HepG2 (cell line): ENCODE results near the gene NPDC1. TPM values are rescaled to one million over a fixed set of nuclear protein-coding genes. Genes with fewer than 3 reads are reported as not detected.

ENCODE experiments used
- FOXK1 ChIP-seq: sonication (generic); formaldehyde crosslinking; IDR thresholded peaks from 2 replicates; pipeline ENCODE4 v1.4.0; 2020; ENCODE audit warnings: low read depth, missing genetic modification reagents, borderline replicate concordance
- HNRNPLL ChIP-seq: fragments of 200-400 bp; formaldehyde crosslinking; IDR thresholded peaks from 2 replicates; pipeline ENCODE4 v1.6.1; 2017; ENCODE audit warnings: mild to moderate bottlenecking, low read depth, low read length; ENCODE audit not compliant: poor library complexity, severe bottlenecking
- IKZF4 ChIP-seq: sonication (generic); formaldehyde crosslinking; IDR thresholded peaks from 2 replicates; pipeline ENCODE4 v1.5.1; 2020; ENCODE audit warnings: borderline replicate concordance, mild to moderate bottlenecking, low read depth, missing genetic modification reagents; ENCODE audit errors: not compliant biosample characterization
- IRF9 ChIP-seq: sonication (generic); formaldehyde crosslinking; IDR thresholded peaks from 2 replicates; pipeline ENCODE4 v1.8.0; 2022; ENCODE audit warnings: missing genetic modification reagents, mild to moderate bottlenecking, borderline replicate concordance
- NFIB ChIP-seq: sonication (generic); formaldehyde crosslinking; IDR thresholded peaks from 2 replicates; pipeline ENCODE4 v1.9.0; 2021; ENCODE audit warnings: missing genetic modification reagents, mild to moderate bottlenecking, borderline replicate concordance
- RAD21 ChIP-seq: fragments of 450-650 bp; formaldehyde crosslinking; IDR thresholded peaks from 2 replicates; pipeline ENCODE4 v1.5.0; 2020; ENCODE audit warnings: mild to moderate bottlenecking
- REL ChIP-seq: sonication (generic); formaldehyde crosslinking; conservative IDR thresholded peaks from 2 replicates; pipeline ENCODE4 v1.8.0; 2022; ENCODE audit warnings: mild to moderate bottlenecking, missing genetic modification reagents, moderate library complexity
- RXRB ChIP-seq: IDR thresholded peaks from 2 replicates; pipeline ENCODE4 v1.6.1; 2016; ENCODE audit warnings: borderline replicate concordance, missing genetic modification reagents, missing compliant biosample characterization
- SMAD3 ChIP-seq: sonication (generic); formaldehyde crosslinking; IDR thresholded peaks from 2 replicates; pipeline ENCODE4 v1.4.0; 2020; ENCODE audit warnings: missing genetic modification reagents
- SP2 ChIP-seq: sonication (generic); formaldehyde crosslinking; IDR thresholded peaks from 2 replicates; pipeline ENCODE4 v1.5.1; 2020; ENCODE audit warnings: mild to moderate bottlenecking, missing genetic modification reagents
- TRIM24 ChIP-seq: sonication (generic); formaldehyde crosslinking; IDR thresholded peaks from 2 replicates; pipeline ENCODE4 v1.8.0; 2022; ENCODE audit warnings: mild to moderate bottlenecking, missing genetic modification reagents
- ZEB1 ChIP-seq: IDR thresholded peaks from 2 replicates; pipeline ENCODE4 v1.6.1; 2012; ENCODE audit warnings: mild to moderate bottlenecking, low read depth, inconsistent platforms; ENCODE audit not compliant: insufficient replicate concordance
- ZNF235 ChIP-seq: sonication (generic); formaldehyde crosslinking; IDR thresholded peaks from 2 replicates; pipeline ENCODE4 v1.8.1; 2023; ENCODE audit warnings: mild to moderate bottlenecking, missing genetic modification reagents, borderline replicate concordance
- ZNF333 ChIP-seq: sonication (generic); formaldehyde crosslinking; IDR thresholded peaks from 2 replicates; pipeline ENCODE4 v1.4.0; 2020; ENCODE audit warnings: mild to moderate bottlenecking, missing genetic modification reagents, borderline replicate concordance
- ZNF609 ChIP-seq: sonication (generic); formaldehyde crosslinking; IDR thresholded peaks from 2 replicates; pipeline ENCODE4 v1.4.0; 2020; ENCODE audit warnings: mild to moderate bottlenecking, missing genetic modification reagents, borderline replicate concordance
- polyA plus RNA-seq, 8 experiments: library from polyadenylated mRNA; depleted of rRNA in 3 of 8; stranded (reverse) in 7 of 8; unstranded in 1 of 8; fragments of >200 nt; fragmentation: Illumina TruSeq in 4 of 8; extraction: Trizol in 4 of 8; gene quantifications; 2 replicates each; pipeline versions ENCODE4 v1.2.1 to v1.2.3, GENCODE V29; 2011 to 2016; ENCODE audit warnings: low read depth in 4 of 8, missing spikeins in 1 of 8, mixed read lengths in 1 of 8; ENCODE audit not compliant: insufficient read depth in 1 of 8
- total RNA-seq, 5 experiments: library from RNA; depleted of rRNA; stranded (reverse); fragments of >200 nt; fragmentation: Illumina TruSeq; extraction: Trizol; gene quantifications; 2 replicates each; pipeline ENCODE4 v1.2.3, GENCODE V29; 2016; ENCODE audit warnings: low read depth in 1 of 5
- TF ChIP-seq, protein P1 (sequence below): sonication (generic); formaldehyde crosslinking; IDR thresholded peaks from 2 replicates; pipeline ENCODE4 v1.4.0; 2020; ENCODE audit warnings: low read depth, mild to moderate bottlenecking, missing genetic modification reagents
- TF ChIP-seq, protein P2 (sequence below): sonication (generic); formaldehyde crosslinking; IDR thresholded peaks from 2 replicates; pipeline ENCODE4 v1.4.0; 2020; ENCODE audit warnings: missing genetic modification reagents, borderline replicate concordance

Gene NPDC1
- total and polyA plus RNA-seq, 2 of the 13 experiments (the other 11 are each of a cell fraction or from before 2014, with no cell fraction given) = 0.84 to 5.4 TPM

- TF ChIP-seq TRIM24 (no peak), IKZF4 (CRISPR knock-in tag) (no peak), RXRB (CRISPR knock-in tag) (peak; percentile 61), NFIB (CRISPR knock-in tag) (no peak), SP2 (CRISPR knock-in tag) (no peak), REL (CRISPR knock-in tag) (0 out of 2 replicates have a peak, but pooled peaks have one; percentile 22), ZEB1 (no peak), ZNF609 (CRISPR knock-in tag) (no peak; the same call in 1 of the 2 replicates), SMAD3 (no peak), ZNF333 (CRISPR knock-in tag) (no peak), ZNF235 (CRISPR knock-in tag) (peak; percentile 50; the same call in 1 of the 2 replicates), RAD21 (CRISPR knock-in tag) (no peak), HNRNPLL (peak; percentile 39), IRF9 (CRISPR knock-in tag) (0 out of 2 replicates have a peak, but pooled peaks have one; percentile 29), FOXK1 (no peak)
- TF ChIP-seq, protein P1, sequence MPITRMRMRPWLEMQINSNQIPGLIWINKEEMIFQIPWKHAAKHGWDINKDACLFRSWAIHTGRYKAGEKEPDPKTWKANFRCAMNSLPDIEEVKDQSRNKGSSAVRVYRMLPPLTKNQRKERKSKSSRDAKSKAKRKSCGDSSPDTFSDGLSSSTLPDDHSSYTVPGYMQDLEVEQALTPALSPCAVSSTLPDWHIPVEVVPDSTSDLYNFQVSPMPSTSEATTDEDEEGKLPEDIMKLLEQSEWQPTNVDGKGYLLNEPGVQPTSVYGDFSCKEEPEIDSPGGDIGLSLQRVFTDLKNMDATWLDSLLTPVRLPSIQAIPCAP (CRISPR knock-in tag) = no peak
- TF ChIP-seq, protein P2, sequence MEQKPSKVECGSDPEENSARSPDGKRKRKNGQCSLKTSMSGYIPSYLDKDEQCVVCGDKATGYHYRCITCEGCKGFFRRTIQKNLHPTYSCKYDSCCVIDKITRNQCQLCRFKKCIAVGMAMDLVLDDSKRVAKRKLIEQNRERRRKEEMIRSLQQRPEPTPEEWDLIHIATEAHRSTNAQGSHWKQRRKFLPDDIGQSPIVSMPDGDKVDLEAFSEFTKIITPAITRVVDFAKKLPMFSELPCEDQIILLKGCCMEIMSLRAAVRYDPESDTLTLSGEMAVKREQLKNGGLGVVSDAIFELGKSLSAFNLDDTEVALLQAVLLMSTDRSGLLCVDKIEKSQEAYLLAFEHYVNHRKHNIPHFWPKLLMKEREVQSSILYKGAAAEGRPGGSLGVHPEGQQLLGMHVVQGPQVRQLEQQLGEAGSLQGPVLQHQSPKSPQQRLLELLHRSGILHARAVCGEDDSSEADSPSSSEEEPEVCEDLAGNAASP (CRISPR knock-in tag) = no peak
Observed at GRCh38 chr9:137055385-137056364, 9.7 kb upstream of the NPDC1 start (continued).
